Ecto neural progenitor cell (in vitro differentiated cells): Measurements from ENCODE around the gene ALDOC.

ENCODE experiments used
- DNase-seq: peaks from one replicate; pipeline ENCODE4 v3.0.0-alpha.2; 2018; ENCODE audit warnings: low spot score

The ALDOC gene

DNA sequence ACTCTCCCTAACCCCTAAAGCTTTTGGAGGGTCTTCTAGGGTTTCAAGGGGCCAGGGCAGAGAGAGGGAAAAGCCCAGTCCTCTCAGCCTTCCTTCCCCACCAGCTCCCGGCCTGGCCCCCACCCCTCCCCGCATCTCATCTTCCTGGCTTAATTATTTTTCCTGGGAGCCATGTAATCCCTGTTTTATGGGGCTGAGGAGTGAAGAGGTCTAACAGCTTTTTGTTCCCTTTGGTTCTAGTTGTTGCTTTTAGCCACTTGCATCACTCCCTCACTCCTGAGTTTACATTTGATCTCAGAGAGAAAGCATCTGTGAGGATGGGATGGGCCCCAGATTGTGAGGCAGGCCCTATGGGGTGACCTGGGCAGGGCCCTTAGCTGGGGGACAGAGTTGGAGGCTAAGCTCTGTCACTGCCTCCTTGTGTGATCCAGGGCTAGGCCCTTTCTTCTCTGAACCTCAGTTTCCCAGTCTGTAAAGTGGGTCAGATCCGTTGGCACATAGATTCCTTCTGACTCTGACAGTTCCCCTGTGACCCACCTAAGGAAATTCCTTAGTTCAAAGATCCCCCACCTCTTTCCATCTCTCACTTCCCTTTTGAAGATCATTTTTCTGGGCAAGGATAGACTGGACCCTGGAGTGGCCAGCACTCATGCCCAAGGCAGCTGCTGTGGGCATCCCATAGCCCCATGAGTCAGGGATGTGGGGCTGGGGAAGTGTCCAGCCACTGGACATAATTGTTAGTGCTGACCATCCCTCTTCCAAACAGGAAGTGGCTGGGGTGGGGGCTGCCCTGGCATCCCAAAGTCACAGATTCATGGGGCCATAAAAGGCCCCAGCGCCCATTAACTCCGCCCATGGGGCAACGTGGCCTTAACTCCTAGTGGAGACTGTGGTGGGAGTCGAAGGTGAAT, 44.4 kb downstream of the ALDOC start:
- no peak for DNase-seq

DNA sequence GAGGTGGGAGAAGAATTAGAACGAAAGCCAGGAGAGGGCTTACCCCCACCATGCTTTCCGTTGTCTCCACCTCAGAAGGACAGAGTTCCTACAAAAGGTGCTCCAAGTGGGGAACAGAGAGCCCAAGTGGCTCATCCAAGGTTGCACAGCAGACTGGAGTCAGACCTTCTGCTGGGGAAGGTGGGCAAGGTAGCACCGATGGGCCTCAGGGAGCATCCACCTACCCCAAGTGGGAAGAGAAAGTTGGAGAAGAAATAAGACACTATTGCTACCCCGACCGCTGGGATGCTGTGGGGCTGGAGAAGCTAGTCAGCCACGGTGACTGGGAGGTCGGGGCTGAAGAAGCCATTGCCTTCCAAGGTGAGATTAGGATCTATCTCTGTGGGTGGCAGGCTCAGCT, 45.8 kb downstream of the ALDOC start:
- no peak for DNase-seq

DNA sequence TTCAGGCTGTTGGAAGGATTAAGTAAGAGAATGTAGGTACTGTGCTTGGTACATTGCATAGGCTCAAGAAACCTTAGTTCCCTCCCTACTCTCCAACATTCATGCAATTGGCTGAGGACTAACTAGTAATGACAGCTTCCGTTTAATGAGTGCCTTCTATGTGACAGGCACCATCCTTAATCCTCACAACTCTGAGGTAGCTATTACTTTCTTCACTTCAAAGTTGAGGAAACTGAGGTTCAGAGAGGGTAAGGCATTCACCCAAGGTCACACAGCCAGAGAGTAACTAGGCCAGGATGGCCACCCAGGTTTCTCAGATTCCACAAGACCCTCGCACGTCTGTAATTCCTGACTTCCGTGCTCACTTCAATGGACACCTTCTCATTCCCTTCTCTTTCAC, 46.4 kb downstream of the ALDOC start:
- no peak for DNase-seq

DNA sequence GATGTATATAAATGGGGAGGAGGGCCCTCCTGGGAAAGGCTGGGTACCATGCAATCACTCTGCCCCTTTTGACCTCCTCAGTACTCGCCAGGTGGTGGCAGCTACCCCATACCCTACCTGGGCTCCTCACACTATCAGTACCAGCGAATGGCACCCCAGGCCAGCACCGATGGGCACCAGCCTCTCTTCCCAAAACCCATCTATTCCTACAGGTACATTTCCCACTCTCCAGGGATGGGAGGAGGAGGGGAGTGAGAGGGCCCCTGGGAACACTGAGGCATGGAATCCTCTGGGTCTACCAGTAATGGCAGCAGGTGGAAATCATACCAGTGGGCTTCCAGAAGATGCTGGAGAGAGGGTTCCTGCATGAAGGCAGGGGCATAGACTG, 47.7 kb downstream of the ALDOC start:
- no peak for DNase-seq

DNA sequence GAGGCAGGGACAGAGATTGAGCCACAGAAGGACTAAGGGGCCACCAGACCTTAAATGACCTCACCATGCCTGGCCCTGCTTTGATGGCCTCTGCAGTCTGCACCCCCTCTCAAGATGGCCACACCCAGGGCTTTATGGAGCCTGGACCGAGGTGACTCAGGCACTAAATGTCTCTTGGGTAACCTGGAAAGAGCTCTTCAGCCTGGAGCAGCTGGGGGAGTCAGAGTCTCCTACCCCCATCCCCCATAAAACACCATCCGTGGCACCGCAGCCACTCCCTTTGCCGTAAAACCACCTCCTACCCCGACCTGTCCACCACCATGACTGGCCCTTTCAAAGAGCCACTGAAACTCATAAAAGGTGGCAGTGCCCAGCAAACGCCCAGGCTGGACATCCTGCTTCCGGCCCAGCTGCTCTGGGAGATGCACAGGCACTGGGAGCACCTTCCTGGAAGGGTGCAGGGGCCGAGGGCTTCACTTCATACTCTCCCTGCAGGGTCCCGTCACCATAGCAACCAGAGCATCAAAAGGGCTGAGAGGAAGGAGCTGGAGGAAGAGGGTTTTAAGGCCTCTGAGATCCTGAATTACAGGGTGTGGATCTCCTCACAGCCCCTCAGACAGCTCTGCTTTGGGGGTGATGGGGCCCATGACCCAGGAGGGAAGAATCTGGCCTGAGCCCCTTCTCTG, 48.2 kb downstream of the ALDOC start:
- no peak for DNase-seq

DNA sequence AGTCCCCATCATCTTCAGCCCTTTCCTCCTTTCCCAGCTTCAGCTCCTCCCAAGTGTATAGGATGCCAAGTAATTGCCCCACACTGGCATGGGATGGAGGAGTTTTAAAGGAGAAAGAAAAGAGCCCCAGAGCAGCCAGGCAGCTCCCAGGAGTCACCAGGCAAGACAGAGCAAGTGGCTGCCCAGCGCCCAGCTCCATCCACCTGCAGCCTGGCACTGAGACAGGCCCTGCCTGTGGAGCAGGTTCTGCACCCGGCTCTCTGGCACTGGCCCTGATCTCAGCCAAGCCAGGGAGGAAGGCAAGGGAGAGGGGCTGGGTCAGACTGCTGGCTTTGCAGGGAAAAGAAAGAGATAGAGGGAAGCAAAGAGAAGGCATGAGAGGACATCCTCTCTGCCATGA, 48.8 kb downstream of the ALDOC start:
- DNase-seq = no peak

DNA sequence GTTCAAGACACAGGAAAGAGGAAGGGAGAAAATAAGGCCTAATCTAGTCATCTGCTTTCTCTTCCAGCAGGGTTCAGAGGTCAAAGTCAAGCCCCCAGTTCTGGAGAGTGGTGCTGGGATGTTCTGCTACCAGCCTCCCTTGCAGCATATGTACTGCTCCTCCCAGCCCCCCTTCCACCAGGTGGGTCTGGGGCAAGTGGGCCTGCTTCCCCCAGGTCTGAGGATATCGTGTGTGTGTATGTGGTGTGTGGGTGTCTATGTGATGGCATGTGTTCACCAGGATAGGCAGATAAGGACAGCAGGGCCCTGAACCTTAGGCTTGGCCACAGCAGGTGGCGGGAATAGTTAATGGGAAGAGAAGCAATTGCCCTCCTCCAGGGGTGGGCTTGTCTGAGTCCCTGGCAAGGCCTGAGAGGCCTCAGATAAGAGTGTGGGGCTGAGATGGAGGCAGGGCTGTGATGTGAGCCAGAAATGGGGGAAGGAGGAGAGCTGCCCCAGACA, 49.5 kb downstream of the ALDOC start:
- DNase-seq = no peak

DNA sequence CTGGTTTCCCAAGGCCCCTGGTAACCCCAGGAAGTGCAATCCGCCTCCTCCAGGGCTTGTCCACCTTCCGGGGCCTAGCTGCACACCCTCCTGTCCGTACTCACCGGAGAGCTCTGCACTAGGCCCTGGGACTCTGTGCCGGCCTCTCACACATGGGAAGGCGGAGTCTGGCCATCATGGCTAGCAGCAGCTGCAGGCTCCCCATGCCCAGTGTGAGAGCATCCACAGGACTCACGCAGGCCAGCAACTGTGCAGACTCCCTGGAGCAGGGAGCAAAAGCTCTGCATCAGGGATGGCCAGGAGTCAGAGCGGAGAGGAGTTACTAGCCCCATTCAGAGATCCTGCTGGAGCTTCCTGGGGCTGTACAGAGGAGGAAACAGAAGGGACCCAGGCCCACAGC, 50.3 kb downstream of the ALDOC start:
- no peak for DNase-seq

DNA sequence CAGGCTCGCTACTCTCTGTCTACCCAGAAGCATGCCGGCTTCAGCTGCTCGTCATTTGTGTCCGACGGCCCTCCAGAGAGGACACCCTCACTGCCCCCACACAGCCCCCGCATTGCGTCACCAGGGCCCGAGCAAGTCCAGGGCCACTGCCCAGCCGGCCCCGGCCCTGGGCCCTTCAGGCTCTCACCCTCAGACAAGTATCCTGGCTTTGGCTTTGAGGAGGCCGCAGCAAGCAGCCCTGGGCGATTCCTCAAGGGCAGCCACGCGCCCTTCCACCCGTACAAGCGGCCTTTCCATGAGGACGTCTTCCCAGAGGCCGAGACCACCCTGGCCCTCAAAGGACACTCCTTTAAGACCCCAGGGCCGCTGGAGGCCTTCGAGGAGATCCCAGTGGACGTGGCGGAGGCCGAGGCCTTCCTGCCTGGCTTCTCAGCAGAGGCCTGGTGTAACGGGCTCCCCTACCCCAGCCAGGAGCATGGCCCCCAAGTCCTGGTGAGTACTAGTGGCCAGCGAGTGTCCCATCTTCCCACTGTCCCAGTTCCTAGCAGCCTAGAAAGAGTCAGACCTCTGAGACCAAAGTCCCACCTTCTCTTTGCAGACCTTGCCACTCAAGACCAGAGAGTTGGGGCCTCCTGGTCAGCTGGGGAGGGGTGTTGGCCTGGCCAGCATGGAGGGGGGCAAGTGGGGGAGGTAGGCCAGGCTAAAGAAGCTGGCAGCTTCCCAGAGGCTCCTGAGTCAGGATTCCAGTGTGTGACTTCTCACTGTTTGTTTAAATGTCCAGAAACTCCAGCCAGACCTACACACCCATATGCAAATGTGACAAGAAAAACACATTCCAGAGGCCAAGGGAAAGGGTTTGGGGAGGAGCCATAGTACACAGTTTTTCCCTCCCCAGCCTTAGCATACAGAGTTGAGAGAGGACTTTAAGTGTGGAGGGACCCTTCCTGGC, 51.9 kb downstream of the ALDOC start:
- no peak for DNase-seq

DNA sequence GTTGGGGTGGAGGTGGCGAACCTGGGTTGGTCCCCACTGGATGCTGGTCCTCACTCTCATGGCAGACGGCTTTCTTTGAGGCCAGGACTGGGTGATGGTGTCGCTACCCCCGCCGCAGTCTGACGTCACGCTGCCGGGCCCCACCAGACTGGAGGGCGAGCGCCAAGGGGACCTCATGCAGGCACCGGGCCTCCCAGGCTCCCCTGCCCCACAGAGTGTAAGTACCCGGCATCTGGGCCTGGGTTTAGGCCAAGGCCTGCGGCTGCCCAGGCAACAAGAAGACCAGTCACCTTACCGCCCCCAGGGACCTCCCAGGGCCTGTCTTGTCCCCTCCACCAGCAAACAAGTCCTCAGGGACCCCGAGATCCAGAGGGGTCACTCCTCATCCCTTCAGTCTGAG, 52.8 kb downstream of the ALDOC start:
- DNase-seq = no peak

DNA sequence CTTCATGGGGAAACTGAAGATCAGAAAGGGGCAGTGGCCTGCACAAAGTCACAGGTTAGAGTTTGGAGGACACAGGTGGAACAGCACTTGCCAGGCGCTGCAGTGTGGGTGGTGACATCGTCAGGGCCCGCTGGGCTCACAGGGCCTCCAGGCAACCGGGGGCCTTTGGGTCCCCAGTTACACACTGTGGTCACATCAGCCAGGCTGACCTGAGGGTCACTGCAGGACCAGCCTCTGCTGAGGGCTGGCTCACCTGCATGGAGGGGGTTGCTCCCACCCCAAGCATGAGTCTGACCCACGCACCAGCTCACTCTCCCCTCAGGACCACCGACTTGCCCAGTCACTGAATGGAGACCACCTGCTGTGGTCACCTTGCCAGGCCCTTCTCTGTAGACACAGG, 53.5 kb downstream of the ALDOC start:
- no peak for DNase-seq
